Measurements from ENCODE around the gene THAP4.
"Not testable (repeated sequence)": the region's sequence is repeated elsewhere in the genome, so short reads cannot be mapped to it uniquely, and the experiment has no call there.

The THAP4 gene

DNA sequence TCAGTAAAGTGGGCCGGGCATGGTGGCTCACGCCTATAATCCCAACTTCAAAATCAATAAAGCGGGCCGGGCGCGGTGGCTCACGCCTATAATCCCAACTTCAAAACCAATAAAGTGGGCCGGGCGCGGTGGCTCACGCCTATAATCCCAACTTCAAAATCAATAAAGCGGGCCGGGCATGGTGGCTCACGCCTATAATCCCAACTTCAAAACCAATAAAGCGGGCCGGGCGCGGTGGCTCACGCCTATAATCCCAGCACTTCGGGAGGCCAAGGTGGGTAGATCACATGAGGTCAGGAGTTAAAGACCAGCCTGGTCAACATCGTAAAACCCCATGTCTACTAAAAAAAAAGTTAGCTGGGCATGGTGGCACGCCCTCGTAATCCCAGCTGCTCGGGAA is 25.8 kb upstream of the THAP4 start:
- DNase-seq = not testable (repeated sequence)

DNA sequence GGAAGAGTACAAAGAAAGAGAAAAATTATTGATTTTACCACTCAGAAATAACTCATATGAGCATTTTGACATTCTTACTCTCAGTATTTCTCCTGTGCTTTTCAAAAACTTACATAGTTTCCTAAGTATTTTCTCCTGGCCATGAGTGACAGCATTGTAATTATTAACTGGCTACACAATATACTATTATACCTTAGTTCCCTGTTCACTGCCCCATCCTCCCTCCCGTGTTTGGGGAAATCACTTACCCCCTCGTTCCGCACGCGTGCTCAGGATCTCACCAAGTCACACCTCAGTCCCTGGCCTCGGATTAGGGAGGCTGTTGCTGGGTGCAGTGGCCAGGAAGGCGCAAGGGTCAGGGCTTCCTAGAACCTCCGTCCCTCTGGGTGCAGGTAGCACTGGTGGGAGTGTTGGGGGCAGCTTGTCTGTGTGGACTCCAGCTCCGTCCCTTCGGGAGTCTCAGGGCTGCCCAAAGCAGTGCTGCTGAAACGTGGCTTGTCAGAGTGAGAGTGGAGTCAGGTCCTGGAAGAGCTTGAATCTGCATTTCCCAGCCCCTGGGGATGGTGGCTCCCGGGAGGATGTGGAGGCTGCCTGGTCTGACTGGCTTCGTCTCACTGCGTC is 23.7 kb upstream of the THAP4 start:
- no peak for DNase-seq

DNA sequence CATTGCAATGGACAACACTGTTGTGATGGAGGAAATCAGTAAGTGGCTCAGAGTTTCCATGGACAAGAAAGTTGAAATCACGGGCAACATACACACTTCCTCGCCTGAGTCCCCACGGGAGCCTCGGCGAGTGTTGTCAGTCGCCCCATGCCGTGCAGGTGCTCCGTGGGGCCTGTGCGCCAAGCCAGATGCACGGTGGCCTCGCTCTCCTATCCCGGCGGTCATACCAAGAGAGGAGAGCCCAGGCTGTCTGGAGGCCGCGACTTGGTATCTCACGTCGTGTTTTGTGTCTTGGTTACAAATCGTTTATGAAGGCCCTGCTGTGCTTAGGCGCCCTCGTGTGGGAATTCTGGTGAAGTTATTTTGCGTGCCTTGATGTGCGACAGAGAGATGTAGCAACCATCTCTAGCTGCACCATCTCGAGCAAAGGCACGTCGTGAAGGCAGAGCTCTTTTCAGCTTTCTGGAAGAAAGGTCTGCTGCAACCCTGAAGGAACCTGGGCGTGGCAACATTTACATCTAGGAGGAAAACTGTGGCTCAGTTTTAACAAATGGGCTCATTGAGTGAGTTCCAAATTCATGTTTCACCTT is 22.3 kb upstream of the THAP4 start:
- DNase-seq = no peak

DNA sequence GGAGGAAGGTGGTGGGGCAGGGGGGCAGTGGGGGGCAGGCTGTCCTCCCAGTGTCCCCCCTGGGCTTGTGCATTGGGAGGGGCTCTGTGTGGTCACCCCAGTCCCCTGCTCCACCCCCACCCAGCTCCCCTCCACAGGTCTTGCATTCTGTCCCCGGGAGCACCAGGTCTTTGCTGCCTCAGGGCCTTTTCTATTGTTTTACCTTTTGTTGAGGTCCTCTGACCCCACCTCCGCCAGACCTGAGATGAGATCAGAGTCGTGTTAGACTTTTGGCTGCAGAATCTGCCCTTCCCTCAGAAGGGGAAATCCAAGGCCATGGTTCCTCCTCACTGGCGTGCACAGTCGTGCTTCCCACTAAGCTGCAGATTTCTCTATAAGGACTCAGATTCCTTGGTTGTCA is 21.3 kb upstream of the THAP4 start:
- DNase-seq = no peak

DNA sequence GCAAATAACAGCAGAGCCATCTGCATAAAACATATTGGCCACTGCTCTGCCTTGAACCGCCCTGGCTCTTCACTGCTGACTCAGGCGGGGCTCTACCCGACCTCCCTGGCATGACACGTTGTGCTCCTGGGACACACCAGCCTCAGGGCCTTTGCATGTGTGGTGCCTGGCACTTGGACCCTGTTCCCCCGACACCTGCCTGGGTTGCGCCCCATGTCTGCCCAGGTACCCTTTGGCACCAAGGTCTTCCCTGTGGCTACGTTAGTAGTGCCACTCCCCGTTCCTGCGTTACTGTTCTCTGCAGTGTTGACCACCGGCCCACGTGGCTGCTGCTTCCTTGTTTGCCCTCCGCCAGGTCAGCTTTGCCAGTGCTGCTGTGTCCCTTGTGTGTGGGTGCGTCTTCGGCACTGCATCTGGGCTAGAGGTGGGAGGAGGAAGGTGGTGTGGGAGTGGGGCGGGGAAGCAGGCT is 20.9 kb upstream of the THAP4 start:
- DNase-seq = no peak

DNA sequence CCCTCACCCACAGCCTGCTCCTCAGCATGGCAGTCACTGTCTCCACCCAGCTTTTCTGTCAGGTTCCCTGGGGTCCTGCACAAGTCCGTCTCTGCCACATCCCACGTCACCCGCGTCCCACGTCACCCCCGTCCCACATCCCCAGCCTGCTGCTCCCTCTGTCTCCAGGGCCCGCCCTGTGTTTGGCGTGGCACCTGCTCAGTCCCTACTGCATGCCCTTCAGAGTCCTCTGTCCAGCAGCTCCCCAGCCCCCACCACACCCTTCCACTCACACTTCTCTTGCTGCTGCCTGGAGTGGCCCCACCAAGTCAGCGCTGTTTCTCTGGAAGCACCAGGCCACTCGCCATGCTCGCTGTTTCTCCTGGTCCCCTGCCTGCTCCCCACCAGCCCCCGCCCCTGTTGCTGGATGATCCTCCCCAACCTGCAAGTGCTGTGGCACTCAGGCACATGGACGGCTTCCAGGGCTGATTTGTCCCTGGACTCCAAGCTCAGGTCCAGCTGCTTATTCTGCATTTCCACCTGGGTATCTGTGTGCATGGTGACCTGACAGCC is 19.3 kb upstream of the THAP4 start:
- no peak for DNase-seq

DNA sequence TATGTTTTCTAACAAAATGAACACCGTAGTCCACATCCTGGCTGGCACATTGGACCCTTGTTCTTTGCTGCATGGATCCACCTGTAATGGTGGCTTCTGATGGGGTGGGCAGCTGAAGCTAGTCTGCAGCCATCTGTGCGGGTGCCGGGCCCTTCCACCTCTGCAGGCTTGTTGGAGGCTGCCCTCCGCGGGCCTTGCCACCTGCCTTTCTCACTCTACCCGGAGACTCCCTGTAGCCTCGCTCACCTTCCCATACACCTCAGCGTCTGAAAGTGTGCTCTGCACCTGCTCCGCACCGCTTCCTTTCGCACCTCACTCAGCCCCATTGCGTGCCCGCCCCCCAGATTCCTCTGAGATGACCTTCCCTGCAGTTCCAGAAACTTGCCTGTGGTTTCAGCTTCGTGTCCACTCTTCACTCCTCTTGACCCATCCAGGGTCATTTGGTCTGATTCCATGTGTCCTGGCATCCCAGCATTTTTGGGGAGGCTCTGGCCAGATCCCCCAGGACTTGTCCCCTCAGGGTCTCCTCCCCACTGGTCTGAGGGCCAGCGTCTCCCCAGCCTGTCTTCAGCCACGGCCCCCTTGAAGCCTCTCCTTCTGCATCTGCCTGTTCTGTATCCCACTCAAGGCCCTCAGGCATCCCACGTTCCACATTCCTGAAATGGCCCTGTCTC is 18.7 kb upstream of the THAP4 start:
- no peak for DNase-seq

DNA sequence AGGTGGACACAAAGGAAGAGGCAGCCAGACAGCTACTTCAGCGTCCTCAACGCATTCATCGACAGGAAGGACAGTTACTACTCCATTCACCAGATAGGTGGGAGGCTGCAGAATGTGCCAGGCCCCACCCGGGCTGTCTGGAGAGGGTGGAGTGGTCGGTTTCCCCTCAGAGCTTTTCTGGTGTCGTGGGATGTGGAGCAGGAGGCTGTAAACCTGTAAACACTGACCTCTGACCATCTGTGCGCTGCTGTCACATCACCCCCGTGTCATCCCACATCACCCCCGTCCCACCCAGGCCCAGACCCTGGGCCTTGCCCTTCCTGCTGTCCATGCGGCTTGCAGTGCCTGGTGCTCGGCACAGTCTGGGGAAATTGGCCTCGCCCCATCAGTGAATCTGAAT is 17.6 kb upstream of the THAP4 start:
- no peak for DNase-seq

DNA sequence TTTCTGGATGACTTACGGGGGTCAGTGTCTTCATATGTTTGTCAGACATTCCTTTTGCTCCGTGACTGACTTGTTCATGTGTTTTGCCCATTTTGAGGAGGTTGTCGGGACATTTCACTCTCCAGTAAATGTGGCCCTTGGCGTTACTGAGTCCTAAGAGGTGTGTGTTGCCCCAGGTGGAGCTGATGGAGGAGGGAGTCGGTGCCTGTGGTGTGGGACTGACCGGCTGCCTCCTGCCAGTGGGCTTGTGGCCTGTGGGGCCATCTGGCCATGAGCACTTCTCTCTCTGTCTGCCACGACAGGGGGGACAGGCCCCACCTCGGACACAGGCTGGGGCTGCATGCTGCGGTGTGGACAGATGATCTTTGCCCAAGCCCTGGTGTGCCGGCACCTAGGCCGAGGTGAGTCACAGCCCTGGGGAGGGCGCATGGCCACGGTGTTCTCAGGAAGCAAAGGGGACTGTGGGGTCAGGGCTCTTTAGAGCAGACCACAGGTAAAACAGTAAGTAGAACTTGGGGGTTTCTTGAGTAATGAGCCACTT is 16.3 kb upstream of the THAP4 start:
- DNase-seq = no peak

DNA sequence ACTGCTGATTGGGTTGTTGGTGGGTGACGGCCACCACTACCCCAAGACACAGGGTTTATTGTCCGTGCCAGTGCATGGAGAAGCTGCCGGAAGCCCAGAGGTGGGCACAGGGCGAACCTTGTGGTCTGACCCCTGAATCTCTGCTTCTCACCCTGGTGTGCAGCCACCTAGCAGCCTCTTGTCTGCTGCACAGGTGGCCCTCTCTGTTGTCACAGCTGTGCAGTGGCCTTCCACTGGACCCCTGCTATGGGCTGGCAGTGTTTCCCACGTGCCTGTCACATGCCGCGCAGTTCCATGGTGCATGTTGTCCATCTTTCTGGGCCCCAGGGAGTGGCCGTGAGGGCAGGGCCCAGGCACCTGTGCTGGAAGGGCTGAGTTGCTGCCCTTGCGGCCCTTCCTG is 15.8 kb upstream of the THAP4 start:
- DNase-seq = no peak

DNA sequence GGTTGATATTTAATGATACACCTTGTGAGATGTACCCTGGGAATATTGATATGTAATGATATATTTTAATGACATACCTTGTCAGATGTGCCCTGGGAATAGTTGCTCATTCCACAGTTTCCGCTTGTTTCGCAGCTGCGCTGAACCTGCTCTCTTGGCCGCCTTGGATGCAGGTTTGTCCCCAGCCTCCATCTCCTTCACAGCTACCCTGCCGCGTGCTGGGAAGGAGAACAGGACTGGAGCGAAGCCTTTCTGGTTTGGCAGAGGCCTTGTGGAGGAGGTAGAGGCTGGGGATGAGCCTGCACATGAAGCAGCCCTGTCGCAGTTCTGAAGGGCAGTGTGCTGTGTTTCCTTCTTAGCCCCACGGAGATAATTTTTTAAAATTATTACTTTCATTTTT is 15.2 kb upstream of the THAP4 start:
- DNase-seq = no peak

DNA sequence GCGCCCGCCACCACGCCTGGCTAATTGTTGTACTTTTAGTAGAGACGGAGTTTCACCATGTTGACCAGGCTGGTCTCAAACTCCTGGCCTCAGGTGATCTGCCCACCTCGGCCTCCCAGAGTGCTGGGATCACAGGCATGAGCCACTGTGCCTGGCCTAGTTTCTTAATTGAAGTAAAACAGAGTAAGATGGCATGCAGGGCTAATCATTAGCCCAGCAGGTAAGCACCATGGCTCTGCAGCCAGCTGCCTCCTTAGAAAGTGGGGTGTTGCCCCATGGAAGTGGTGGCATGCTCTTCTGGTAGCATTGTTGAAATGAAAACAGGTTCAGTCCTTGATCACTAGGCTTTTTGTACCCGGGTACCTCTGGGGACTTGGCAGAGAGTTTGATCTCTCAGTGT is 13.0 kb upstream of the THAP4 start:
- DNase-seq = no peak

DNA sequence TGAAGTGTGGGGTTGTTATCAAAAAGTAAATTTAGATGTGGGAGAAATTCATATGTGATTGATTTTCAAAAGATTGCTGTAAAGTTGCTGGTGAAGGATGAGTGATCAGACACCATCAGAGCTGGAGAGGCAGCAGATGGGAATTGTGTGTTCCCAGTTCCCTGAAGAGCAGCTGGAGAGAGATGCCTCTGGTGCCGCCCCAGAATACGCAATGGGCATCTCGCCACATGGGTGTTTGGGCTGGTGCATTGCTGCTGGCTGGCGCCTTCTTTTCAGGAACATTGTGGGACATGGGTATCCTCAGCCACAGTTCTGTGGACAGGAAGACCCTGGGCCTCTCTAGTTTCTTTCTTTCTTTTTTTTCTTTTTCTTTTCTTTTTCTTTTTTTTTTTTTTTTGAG is 12.4 kb upstream of the THAP4 start:
- no peak for DNase-seq

DNA sequence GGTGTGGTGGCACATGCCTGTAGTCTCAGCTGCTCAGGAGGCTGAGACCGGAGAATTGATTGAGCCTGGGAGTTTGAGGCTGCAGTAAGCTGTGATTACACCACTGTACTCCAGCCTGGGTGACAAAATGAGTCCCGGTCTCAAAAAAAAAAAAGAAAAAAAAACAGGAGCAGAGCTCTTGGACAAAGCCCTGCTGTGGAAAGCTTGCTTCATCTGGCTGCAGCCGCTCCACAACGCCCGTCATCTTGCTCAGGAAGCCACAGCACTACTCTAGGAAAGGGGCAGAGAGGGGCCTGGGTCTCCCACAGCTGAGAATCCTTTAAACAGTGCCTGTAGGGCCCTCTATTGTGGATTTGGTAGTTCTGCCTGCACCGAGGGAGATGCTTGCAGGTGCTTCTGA is 11.5 kb upstream of the THAP4 start:
- no peak for DNase-seq

DNA sequence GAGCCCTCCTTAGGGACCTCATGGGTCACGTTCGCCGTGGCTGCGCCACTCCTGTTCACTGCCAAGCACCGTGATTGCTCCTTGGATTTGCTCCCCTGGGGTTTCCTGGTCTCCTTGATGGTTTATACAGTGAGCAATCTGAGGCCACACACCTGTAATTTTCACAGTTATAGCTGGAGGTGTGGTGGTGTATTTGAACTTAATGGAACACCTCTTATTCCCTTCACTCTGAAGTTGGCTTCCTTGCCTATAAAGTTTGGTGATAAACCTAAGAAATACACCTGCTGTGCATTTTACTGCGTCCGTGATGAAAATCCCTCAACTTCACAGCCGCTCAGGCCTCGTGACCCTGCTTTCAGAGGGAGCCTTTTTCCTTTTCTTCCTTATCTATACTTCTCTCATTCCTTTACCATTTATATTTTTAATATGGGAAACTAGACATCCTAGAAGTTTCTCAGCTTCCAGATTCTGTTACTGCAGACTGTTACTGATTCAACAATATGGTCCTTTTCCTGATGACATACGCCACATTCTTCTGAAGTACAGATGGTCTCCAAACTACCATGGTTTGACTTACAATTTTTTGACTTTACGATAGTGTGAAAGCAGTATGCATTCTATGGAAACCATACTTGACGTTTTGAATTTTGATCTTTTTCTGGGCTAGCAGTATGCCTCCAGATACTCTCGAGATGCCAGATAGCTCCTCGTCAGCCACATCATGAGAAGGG is 9.1 kb upstream of the THAP4 start:
- DNase-seq = no peak

DNA sequence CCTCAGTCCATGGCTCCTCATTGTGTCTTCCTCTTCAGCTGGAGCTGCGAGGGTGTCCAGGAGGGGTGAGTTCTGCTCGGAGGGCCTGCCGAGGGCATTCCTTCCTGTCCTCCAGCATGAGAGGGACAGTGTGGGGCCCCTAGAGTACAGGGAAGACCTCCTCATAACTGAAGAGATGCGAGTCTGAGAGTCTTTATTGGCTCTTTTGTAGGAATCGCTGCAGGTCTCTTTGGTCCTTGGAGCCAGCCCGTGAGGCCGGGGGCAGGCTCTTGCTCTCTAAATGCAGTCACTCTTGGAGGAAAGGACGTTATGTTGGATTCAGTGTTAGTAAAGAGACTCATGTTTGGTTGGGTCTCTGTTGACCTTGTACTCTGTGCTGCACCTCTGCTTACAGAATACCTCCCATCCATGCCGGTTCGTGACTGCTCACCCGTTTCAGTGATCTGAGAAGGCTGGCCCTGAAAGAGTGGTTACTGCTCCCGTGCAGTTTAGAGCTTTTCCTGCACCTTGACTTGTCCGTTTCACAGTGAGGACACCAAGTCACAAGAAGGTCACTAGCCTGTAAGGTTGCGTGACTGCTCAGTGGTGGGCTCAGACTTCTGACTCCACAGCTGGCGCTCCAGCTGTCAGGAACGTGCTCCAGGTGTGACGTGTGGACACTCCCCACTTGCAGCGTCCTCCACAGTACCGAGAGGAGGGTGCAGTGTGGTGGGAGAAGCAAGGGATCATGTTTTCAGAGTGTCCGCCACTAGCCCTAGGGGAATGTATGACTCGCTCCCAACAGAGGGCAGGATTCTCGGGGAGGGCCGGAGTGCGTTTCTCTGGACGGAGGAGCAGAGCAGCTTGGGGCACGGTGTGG is 8.3 kb upstream of the THAP4 start:
- DNase-seq = no peak

DNA sequence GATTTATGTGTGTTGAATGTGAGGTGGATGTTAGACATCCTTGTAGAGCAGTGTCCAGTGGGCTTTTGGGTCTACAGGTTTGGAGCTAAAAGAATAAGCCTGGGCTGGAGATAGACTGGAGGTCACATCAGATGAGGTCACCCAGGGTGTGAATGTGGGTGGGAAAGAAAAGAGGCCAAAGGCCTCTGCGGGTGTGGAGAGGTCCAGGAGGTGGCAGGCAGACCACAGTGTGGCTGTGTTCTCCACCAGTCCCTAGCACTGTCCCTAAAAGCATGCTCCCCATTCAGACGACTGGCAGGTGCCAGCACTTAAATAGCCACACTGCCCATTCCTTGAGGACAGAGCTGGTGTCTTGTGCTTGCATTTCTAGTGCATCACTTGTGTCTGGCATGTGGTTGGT is 4.7 kb upstream of the THAP4 start:
- no peak for DNase-seq

DNA sequence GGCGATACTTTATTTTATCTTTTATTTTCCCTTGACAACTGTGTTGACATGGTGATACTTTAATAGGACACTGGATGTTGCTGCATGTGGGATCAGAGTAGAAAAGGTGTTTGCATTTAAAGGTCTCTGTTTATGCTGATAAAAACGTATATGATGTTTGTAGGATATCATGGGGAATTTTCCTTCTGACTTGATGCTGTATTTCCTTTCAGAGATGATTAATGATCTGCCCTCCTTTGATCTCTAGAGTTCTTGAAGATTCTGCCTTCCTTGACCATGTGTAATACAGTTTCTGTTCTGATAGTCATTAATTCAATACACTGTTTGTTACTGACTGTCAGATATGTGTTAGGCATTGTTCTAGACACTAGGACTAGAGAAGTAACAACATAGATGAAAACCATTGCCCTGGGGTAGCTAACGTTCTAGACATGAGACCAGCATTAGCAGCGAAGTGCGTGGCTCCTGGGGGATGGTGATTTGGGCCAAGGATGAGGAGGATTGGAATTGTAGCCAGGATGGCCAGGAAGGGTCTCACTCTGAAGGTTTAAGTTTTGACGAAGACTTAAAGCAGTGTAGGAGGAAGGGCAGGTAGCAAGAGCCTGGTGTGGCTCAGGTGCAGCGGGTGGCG is 3.3 kb upstream of the THAP4 start:
- DNase-seq = no peak

DNA sequence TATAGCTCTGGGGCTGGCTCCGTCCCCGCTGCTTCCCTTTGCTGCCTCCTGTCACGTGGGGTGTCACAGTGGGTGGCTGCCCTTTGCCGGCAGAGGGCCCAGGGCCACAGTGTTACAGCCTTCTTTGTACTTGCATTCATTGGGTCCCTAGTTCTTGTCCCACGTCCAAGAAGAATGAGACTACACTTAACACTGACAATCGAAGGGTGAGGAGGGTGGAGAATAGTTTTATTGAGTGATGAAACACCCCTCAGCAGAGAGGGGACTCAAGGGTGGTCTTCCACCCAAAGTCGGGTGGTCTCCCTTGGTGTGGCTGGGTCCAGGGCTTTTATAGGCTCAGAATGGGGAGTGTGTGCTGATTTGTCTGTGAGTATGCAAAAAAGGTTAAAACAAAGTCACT is 2.4 kb upstream of the THAP4 start:
- no peak for DNase-seq

DNA sequence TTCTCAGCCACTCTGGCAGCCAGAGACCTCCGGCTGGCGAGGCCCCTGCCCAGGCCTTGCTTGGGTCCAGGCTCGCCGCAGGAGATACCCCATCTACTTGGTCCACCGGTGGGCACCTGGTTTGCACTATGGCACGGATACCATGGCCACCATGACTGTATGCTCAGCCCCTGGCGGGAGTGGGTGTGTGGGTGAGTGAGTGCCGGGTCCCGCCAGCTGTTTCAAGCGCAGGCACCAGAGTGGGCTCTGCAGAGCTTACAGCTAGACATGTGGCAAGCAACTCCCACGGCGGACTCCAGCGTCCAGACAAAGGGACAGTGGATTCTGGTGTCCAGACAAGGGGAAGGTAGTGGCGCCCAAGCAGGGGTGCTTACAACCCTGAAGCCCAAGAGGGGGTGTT is 2.0 kb upstream of the THAP4 start:
- DNase-seq = no peak

DNA sequence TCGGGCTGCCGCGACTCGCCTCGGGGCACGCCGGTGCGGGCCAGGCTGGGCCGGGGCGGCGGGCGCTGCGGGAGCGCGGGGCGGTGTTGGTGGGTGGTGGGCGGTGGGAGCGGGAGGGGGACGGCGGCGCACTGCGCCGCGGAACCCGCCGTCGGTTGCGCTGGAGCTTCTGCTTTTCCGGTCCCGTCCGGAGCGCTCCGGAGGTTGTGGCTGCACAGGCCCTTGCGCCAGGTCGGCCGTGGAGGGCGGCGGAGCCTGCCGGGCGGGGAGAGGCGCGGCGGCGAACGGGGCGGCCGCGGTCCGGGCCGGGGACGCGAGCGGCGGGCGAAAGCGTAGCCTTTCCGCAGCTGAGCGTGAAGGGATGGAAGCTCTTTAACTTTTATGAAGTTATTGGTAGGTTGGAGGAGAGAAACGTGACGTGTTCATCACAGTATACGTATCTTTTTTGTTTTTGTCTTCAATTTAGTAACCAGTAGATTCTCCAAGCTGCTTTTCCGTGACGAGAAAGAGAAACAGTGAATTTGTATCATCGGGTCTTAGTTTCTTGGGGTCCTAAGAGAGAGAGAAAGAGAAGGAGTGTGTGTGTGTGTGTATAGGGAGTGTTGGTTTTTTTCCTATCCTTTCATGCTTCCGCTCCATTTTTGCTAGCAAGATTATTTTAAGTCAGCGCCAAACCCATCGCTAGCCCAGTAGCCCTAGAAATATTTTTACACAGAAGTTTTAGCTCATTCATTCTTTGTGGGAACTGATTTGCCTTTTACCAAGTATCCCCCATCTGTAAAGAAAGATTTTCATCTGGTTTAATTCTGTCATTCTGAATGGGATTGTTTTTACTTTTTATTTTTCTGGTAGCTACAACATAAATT is 1.1 kb upstream of the THAP4 start:
- DNase-seq = no peak
